BJ (cell line): ENCODE data around the gene MATK. TPM values are rescaled to one million over a fixed set of nuclear protein-coding genes. Genes with fewer than 3 reads are reported as not detected.

Source experiments
- CTCF ChIA-PET: fragments of 350-600 bp; formaldehyde crosslinking; extraction: SDS; loops from one replicate; lab custom pipeline; 2021; ENCODE audit warnings: antibody characterized with exemption, inconsistent platforms; lab: Yijun Ruan, JAX
- POLR2A ChIA-PET: fragments of 300-600 bp; sonication (Branson Sonifier 250); formaldehyde crosslinking; extraction: SDS; loops from one replicate; lab custom pipeline; 2021; ENCODE audit warnings: antibody characterized with exemption; lab: Charles Lee
- DNase-seq: peaks from one replicate; pipeline ENCODE4 v3.0.0-alpha.2; 2011; ENCODE audit warnings: low read depth
- H3K27me3 ChIP-seq: 2 replicates; pipeline ENCODE4 v1.6.0; 2011; ENCODE audit warnings: low read length; ENCODE audit not compliant: control insufficient read depth, insufficient read depth
- H3K36me3 ChIP-seq: 2 replicates; pipeline ENCODE4 v1.5.1; 2011; ENCODE audit warnings: low read length; ENCODE audit not compliant: control insufficient read depth, insufficient read depth
- H3K4me3 ChIP-seq: 2 replicates; pipeline ENCODE4 v1.5.1; 2011; ENCODE audit warnings: low read depth, mild to moderate bottlenecking, control low read depth, low read length
- polyA plus RNA-seq: library from polyadenylated mRNA; depleted of rRNA; stranded (reverse); fragments of >200 nt; gene quantifications from 2 replicates; pipeline ENCODE4 v1.2.3, GENCODE V29; 2011
- TF ChIP-seq, protein P1 (sequence below): IDR thresholded peaks from 2 replicates; pipeline ENCODE4 v1.5.1; 2011; ENCODE audit warnings: low read depth, mild to moderate bottlenecking, control low read depth, inconsistent platforms, low read length, moderate library complexity; ENCODE audit not compliant: insufficient read depth

MATK gene
- polyA plus RNA-seq, 1 experiment: not detected

- Histone ChIP-seq H3K36me3 (no peaks in the 10 kb centered on the region), H3K4me3 (no peak overlapping the region), H3K27me3 (peaks cover 5% of the 10 kb centered on the region)
- DNase-seq: no peak
- POLR2A ChIA-PET: no interaction called here
- TF ChIP-seq, protein P1, sequence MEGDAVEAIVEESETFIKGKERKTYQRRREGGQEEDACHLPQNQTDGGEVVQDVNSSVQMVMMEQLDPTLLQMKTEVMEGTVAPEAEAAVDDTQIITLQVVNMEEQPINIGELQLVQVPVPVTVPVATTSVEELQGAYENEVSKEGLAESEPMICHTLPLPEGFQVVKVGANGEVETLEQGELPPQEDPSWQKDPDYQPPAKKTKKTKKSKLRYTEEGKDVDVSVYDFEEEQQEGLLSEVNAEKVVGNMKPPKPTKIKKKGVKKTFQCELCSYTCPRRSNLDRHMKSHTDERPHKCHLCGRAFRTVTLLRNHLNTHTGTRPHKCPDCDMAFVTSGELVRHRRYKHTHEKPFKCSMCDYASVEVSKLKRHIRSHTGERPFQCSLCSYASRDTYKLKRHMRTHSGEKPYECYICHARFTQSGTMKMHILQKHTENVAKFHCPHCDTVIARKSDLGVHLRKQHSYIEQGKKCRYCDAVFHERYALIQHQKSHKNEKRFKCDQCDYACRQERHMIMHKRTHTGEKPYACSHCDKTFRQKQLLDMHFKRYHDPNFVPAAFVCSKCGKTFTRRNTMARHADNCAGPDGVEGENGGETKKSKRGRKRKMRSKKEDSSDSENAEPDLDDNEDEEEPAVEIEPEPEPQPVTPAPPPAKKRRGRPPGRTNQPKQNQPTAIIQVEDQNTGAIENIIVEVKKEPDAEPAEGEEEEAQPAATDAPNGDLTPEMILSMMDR: no peak
- CTCF ChIA-PET: interaction anchor here (1.2 to 1.5 kb wide), 3 partner anchors 8 to 33 kb away, joined by 3 to 7 read pairs (median 4); no protein-coding TSS in a partner anchor
Measured at GRCh38 chr19:3788996-3789778, 3.0 kb upstream of the MATK start.

- Histone ChIP-seq H3K27me3 (peaks cover 5% of the 10 kb centered on the region), H3K36me3 (no peaks in the 10 kb centered on the region), H3K4me3 (no peak overlapping the region)
- CTCF ChIA-PET: no interaction called here
- POLR2A ChIA-PET: no interaction called here
- DNase-seq: no peak
- TF ChIP-seq, protein P1: no peak
Measured at GRCh38 chr19:3785451-3785937, 687 bp downstream of the MATK start.

GRCh38 chr19:3784607-3785450 is 1.4 kb downstream of the MATK start:
- no peak for DNase-seq
- ChIA-PET POLR2A (no interaction called here), CTCF (interaction anchor here (0.6 kb wide), 1 partner anchor 9 kb away, joined by 4 read pairs; no protein-coding TSS in a partner anchor)
- TF ChIP-seq, protein P1: no peak
- Histone ChIP-seq H3K27me3 (peaks cover 5% of the 10 kb centered on the region), H3K4me3 (no peak overlapping the region), H3K36me3 (no peaks in the 10 kb centered on the region)

GRCh38 chr19:3783660-3784584 is 2.3 kb downstream of the MATK start:
- Histone ChIP-seq H3K36me3 (no peaks in the 10 kb centered on the region), H3K4me3 (no peak overlapping the region), H3K27me3 (peaks cover 5% of the 10 kb centered on the region)
- TF ChIP-seq, protein P1: no peak
- no peak for DNase-seq
- CTCF ChIA-PET: no interaction called here
- POLR2A ChIA-PET: no interaction called here
